Brain pericyte (primary cell): ENCODE measurements around the gene ALK.

ENCODE experiments used
- DNase-seq: peaks from one replicate; pipeline ENCODE4 v3.0.0-alpha.2; 2012; ENCODE audit warnings: low read depth, low spot score

ALK gene

GRCh38 chr2:29412197-29412925, 509.0 kb downstream of the ALK start:
- DNase-seq, result no peak

- DNase-seq, result no peak
Measured at GRCh38 chr2:29405707-29406106, 515.7 kb downstream of the ALK start.

GRCh38 chr2:29405266-29405665, 516.1 kb downstream of the ALK start:
- no peak for DNase-seq

- no peak for DNase-seq
Measured at GRCh38 chr2:29401994-29402393, 519.4 kb downstream of the ALK start.

- no peak for DNase-seq
Measured at GRCh38 chr2:29400930-29401653, 520.3 kb downstream of the ALK start.

- DNase-seq, result no peak
Measured at GRCh38 chr2:29398384-29399237, 522.8 kb downstream of the ALK start.

- DNase-seq, result no peak
Measured at GRCh38 chr2:29397713-29398112, 523.7 kb downstream of the ALK start.

- no peak for DNase-seq
Measured at GRCh38 chr2:29397039-29397438, 524.3 kb downstream of the ALK start.

GRCh38 chr2:29394981-29395350, 526.4 kb downstream of the ALK start:
- DNase-seq, result no peak

GRCh38 chr2:29394311-29394980, 526.9 kb downstream of the ALK start:
- DNase-seq, result no peak

- no peak for DNase-seq
Measured at GRCh38 chr2:29393676-29394075, 527.7 kb downstream of the ALK start.

GRCh38 chr2:29392774-29393173, 528.6 kb downstream of the ALK start:
- DNase-seq, result no peak

- DNase-seq, result no peak
Measured at GRCh38 chr2:29390136-29390535, 531.2 kb downstream of the ALK start.

- no peak for DNase-seq
Measured at GRCh38 chr2:29389686-29390085, 531.7 kb downstream of the ALK start.

- DNase-seq, result no peak
Measured at GRCh38 chr2:29388071-29388470, 533.3 kb downstream of the ALK start.

GRCh38 chr2:29382486-29382885, 538.9 kb downstream of the ALK start:
- no peak for DNase-seq

GRCh38 chr2:29377788-29378187, 543.6 kb downstream of the ALK start:
- DNase-seq, result no peak

GRCh38 chr2:29376541-29376940, 544.8 kb downstream of the ALK start:
- DNase-seq, result no peak

GRCh38 chr2:29375843-29376242, 545.5 kb downstream of the ALK start:
- DNase-seq, result no peak

- DNase-seq, result no peak
Measured at GRCh38 chr2:29374823-29375222, 546.6 kb downstream of the ALK start.

- DNase-seq, result no peak
Measured at GRCh38 chr2:29373870-29374269, 547.5 kb downstream of the ALK start.

- DNase-seq, result no peak
Measured at GRCh38 chr2:29372185-29372584, 549.2 kb downstream of the ALK start.
